B cell (primary cell): ENCODE data around the gene GBP7. TPM values are rescaled to one million over a fixed set of nuclear protein-coding genes. Genes with fewer than 3 reads are reported as not detected.

Source experiments
- ATAC-seq: fragments of 200-7000 bp; cut with Tn5 transposase; one replicate; pipeline ENCODE4 v1.10.0; 2021; ENCODE audit warnings: low read depth, mild to moderate bottlenecking, moderate number of reproducible peaks, moderate library complexity
- CTCF ChIA-PET: fragments of 350-600 bp; sonication (Branson Sonifier 250); formaldehyde crosslinking; loops from one replicate; lab custom pipeline; 2021; ENCODE audit warnings: antibody characterized with exemption, inconsistent platforms; lab: Charles Lee
- POLR2A ChIA-PET: fragments of 350-600 bp; sonication (Branson Sonifier 250); formaldehyde crosslinking; loops from one replicate; lab custom pipeline; 2021; ENCODE audit warnings: antibody characterized with exemption; lab: Charles Lee
- DNase-seq: peaks from one replicate; pipeline ENCODE4 v3.0.0; 2013
- H2AFZ ChIP-seq: 2 replicates; pipeline ENCODE4 v1.6.1; 2012; ENCODE audit warnings: mild to moderate bottlenecking, low read depth, low read length; ENCODE audit not compliant: insufficient read depth, poor library complexity, severe bottlenecking
- H3K27ac ChIP-seq, 2 donors: 1 replicate in 1 of 2; 2 replicates in 1 of 2; pipeline ENCODE4 v1.5.1; 2012 to 2013; ENCODE audit warnings: low read length in 2 of 2, mild to moderate bottlenecking in 2 of 2, moderate library complexity in 1 of 2
- H3K27me3 ChIP-seq, 4 experiments: fragments of 200-600 bp in 1 of 4; sonication (generic) in 1 of 4; replicated peaks in 1 of 4; 1 replicate in 2 of 4; 2 replicates in 2 of 4; pipeline versions ENCODE4 v1.6.1 to v1.7.0; 2013 to 2016; ENCODE audit warnings: low read length in 3 of 4, mild to moderate bottlenecking in 2 of 4, mixed read lengths in 1 of 4, moderate library complexity in 1 of 4; ENCODE audit not compliant: insufficient read depth in 4 of 4, control insufficient read depth in 3 of 4; ENCODE audit errors: control extremely low read depth in 1 of 4
- H3K36me3 ChIP-seq, 2 experiments: replicated peaks in 1 of 2; 1 replicate in 1 of 2; 2 replicates in 1 of 2; pipeline versions ENCODE4 v1.6.1 to v1.7.1; 2013; ENCODE audit warnings: low read length in 1 of 2; ENCODE audit not compliant: insufficient read depth in 2 of 2, control insufficient read depth in 1 of 2; ENCODE audit errors: control extremely low read depth in 1 of 2, extremely low read depth in 1 of 2
- H3K4me1 ChIP-seq, 2 donors: fragments of 200-600 bp in 1 of 2; sonication (generic) in 1 of 2; 1 replicate in 1 of 2; 2 replicates in 1 of 2; pipeline versions ENCODE4 v1.5.1 to v1.6.1; 2013 to 2017; ENCODE audit warnings: low read length in 2 of 2; ENCODE audit not compliant: control insufficient read depth in 2 of 2, insufficient read depth in 2 of 2
- H3K4me2 ChIP-seq: replicated peaks from 2 replicates; pipeline ENCODE3; 2012; ENCODE audit warnings: mild to moderate bottlenecking, low read depth, low read length; ENCODE audit not compliant: poor library complexity, severe bottlenecking
- H3K4me3 ChIP-seq, 5 experiments: fragments of 200-600 bp in 1 of 5; sonication (generic) in 1 of 5; 1 replicate in 3 of 5; 2 replicates in 2 of 5; pipeline versions ENCODE4 v1.5.1 to v1.7.0; 2011 to 2016; ENCODE audit warnings: low read length in 4 of 5, mild to moderate bottlenecking in 4 of 5, low read depth in 2 of 5, control low read depth in 1 of 5, moderate library complexity in 1 of 5; ENCODE audit not compliant: insufficient read depth in 1 of 5; ENCODE audit errors: control extremely low read depth in 1 of 5, extremely low read depth in 1 of 5
- H3K79me2 ChIP-seq: fragments of 200-600 bp; sonication (generic); one replicate; pipeline ENCODE4 v1.6.0; 2016; ENCODE audit warnings: low read length; ENCODE audit not compliant: control insufficient read depth, insufficient read depth
- H3K9ac ChIP-seq: fragments of 200-600 bp; sonication (generic); 2 replicates; pipeline ENCODE4 v1.6.1; 2017; ENCODE audit warnings: mild to moderate bottlenecking, low read length, moderate library complexity
- H3K9me3 ChIP-seq, 3 donors: one replicate each; pipeline versions ENCODE4 v1.6.1 to v1.7.1; 2013; ENCODE audit warnings: low read length in 2 of 3; ENCODE audit not compliant: control insufficient read depth in 2 of 3, insufficient read depth in 1 of 3; ENCODE audit errors: control extremely low read depth in 1 of 3
- H4K20me1 ChIP-seq: 2 replicates; pipeline ENCODE4 v1.6.0; 2012; ENCODE audit warnings: mild to moderate bottlenecking, low read length; ENCODE audit not compliant: insufficient read depth, control insufficient read depth, poor library complexity, severe bottlenecking
- H3K27ac Mint-ChIP-seq: one replicate; pipeline ENCODE4 v1.8.0; 2021; ENCODE audit warnings: mixed read lengths
- H3K27me3 Mint-ChIP-seq: one replicate; pipeline ENCODE4 v1.8.0; 2021; ENCODE audit warnings: mixed read lengths
- H3K4me1 Mint-ChIP-seq: one replicate; pipeline ENCODE4 v1.8.0; 2021; ENCODE audit warnings: mixed read lengths
- H3K4me3 Mint-ChIP-seq: one replicate; pipeline ENCODE4 v1.8.0; 2021; ENCODE audit warnings: mixed read lengths
- H3K9me3 Mint-ChIP-seq: one replicate; pipeline ENCODE4 v1.8.0; 2022; ENCODE audit warnings: mixed read lengths; ENCODE audit not compliant: insufficient read depth
- EZH2 ChIP-seq: IDR thresholded peaks from 2 replicates; pipeline ENCODE4 v1.6.1; 2012; ENCODE audit warnings: borderline replicate concordance, low read depth, mild to moderate bottlenecking, moderate library complexity, low read length; ENCODE audit not compliant: insufficient read depth, poor library complexity, severe bottlenecking
- WGBS: methylation state at CpG from one replicate; pipeline ENCODE4 v1.1.5; 2013; ENCODE audit warnings: missing lambda C conversion rate; ENCODE audit not compliant: insufficient coverage; 5-methylcytosine and 5-hydroxymethylcytosine counted together
- intact Hi-C: fragments of 100-400 bp; cut with micrococcal nuclease; formaldehyde crosslinking; loops from one replicate; pipeline ENCODE4 v1.10.0; 2022
- polyA plus RNA-seq: library from polyadenylated mRNA; depleted of rRNA; stranded (reverse); fragments of >200 nt; gene quantifications from 2 replicates; pipeline ENCODE4 v1.2.3, GENCODE V29; 2012
- total RNA-seq, 2 donors: library from RNA; stranded (reverse); fragments of 120-200 nt in 1 of 2; gene quantifications; 1 replicate in 1 of 2; 2 replicates in 1 of 2; pipeline versions ENCODE4 v1.2.3 to v1.2.4, GENCODE V29; 2013 to 2022
- TF ChIP-seq, protein P1 (sequence below): fragments of 200-600 bp; IDR thresholded peaks from one replicate; pipeline ENCODE4 v1.8.0; 2022; ENCODE audit warnings: antibody characterized with exemption, mild to moderate bottlenecking

Gene GBP7
- total and polyA plus RNA-seq, 2 donors (not counting 1 experiment from before 2014, with no cell fraction given), result not detected

DNA sequence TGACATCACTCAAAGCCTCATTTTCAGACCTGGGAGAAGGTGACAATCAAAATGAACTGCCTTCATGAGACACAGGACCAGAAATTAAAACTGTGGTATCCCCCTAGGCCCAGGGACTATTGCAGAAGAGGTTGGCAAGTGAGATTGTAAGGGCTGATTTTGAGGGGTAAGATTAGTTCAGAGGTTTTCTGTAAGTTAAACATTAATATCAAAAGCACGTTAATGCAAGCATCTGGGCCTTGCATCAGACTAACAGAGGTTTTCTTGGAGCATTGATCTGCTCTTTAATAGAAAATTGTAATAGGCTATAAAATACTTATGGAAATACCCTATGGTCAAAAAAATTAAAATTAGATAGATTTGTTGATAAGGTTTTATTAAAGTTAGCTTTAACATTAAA, 37.5 kb upstream of the GBP7 start:
- no peak overlapping the region for H2AFZ ChIP-seq
- H3K27me3 ChIP-seq, result no peaks in the 10 kb centered on the region
- H3K9ac ChIP-seq, result no peak overlapping the region
- H3K36me3 ChIP-seq, result no peaks in the 10 kb centered on the region
- Mint-ChIP-seq H3K4me3 (no peak overlapping the region), H3K9me3 (peaks cover 8% of the 10 kb centered on the region), H3K27me3 (no peaks in the 10 kb centered on the region), H3K27ac (peak overlapping the region; percentile 50), H3K4me1 (no peaks in the 10 kb centered on the region)
- H3K4me3 ChIP-seq, result no peak overlapping the region
- H3K9me3 ChIP-seq, result peaks cover 3 to 9% (median 6%) of the 10 kb centered on the region in 3 donors
- TF ChIP-seq, protein P1, sequence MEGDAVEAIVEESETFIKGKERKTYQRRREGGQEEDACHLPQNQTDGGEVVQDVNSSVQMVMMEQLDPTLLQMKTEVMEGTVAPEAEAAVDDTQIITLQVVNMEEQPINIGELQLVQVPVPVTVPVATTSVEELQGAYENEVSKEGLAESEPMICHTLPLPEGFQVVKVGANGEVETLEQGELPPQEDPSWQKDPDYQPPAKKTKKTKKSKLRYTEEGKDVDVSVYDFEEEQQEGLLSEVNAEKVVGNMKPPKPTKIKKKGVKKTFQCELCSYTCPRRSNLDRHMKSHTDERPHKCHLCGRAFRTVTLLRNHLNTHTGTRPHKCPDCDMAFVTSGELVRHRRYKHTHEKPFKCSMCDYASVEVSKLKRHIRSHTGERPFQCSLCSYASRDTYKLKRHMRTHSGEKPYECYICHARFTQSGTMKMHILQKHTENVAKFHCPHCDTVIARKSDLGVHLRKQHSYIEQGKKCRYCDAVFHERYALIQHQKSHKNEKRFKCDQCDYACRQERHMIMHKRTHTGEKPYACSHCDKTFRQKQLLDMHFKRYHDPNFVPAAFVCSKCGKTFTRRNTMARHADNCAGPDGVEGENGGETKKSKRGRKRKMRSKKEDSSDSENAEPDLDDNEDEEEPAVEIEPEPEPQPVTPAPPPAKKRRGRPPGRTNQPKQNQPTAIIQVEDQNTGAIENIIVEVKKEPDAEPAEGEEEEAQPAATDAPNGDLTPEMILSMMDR, result no peak
- no peak for TF ChIP-seq EZH2
- ATAC-seq (no peak), DNase-seq (no peak)
- H4K20me1 ChIP-seq, result no peaks in the 10 kb centered on the region
- no CpG with 5 or more reads among the region's 1 CpG for WGBS
- intact Hi-C loops, result no loop called here
- H3K4me1 ChIP-seq, result no peaks in the 10 kb centered on the region
- no peak overlapping the region for H3K27ac ChIP-seq
- CTCF ChIA-PET, result no interaction called here
- H3K4me2 ChIP-seq, result no peak overlapping the region
- no peaks in the 10 kb centered on the region for H3K79me2 ChIP-seq
- POLR2A ChIA-PET, result no interaction called here

GRCh38 chr1:89211035-89211634, 35.3 kb upstream of the GBP7 start:
- H3K27me3 Mint-ChIP-seq, result no peaks in the 10 kb centered on the region
- Histone ChIP-seq H3K27ac (no peak overlapping the region), H3K4me2 (no peak overlapping the region), H3K4me3 (no peak overlapping the region), H2AFZ (no peak overlapping the region), H3K9ac (no peak overlapping the region), H3K9me3 (peaks cover 3 to 13% (median 5%) of the 10 kb centered on the region in 3 donors), H3K36me3 (no peaks in the 10 kb centered on the region), H3K27me3 (no peaks in the 10 kb centered on the region), H4K20me1 (no peaks in the 10 kb centered on the region), H3K79me2 (no peaks in the 10 kb centered on the region), H3K4me1 (peaks cover 0 to 3% of the 10 kb centered on the region in 2 donors)
- H3K4me1 Mint-ChIP-seq, result peaks cover 3% of the 10 kb centered on the region
- no CpG with 5 or more reads among the region's 1 CpG for WGBS
- peaks cover 10% of the 10 kb centered on the region for H3K9me3 Mint-ChIP-seq
- ATAC-seq (no peak), DNase-seq (no peak)
- CTCF ChIA-PET, result no interaction called here
- no peak overlapping the region for H3K4me3 Mint-ChIP-seq
- intact Hi-C loops, result no loop called here
- POLR2A ChIA-PET, result no interaction called here
- TF ChIP-seq, protein P1, result no peak
- no peak for TF ChIP-seq EZH2
- H3K27ac Mint-ChIP-seq, result no peak overlapping the region
